ENCODE results near the gene GAA. TPM values are rescaled to one million over a fixed set of nuclear protein-coding genes. Genes with fewer than 3 reads are reported as not detected.

The GAA gene
- total and polyA plus RNA-seq, 10 of the 15 experiments (the other 5 are each of a cell fraction or from before 2014, with no cell fraction given) = 0.18 to 10.5 (median 4.1) TPM

DNA sequence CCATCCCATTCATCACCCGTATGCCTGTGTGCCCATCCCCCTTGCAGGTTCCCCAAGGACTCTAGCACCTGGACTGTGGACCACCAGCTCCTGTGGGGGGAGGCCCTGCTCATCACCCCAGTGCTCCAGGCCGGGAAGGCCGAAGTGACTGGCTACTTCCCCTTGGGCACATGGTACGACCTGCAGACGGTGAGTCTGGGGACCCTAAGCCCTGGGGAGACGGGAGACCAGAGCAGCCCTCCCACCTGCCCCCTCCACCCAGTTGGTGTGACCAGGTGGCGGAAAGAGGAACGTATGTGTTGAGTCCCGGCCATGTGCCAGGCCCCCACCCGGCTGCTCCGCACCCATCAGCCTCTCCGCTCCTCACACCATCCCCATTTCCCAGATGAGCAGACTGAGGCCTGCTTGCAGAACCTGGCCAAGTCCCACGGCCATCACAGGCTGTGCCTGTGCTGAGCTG, 15.6 kb downstream of the GAA start (continued):
- TF ChIP-seq MXI1 (IDR thresholded peaks at IDR 0.05; ENCODE audit: low read depth, low read length) (no peak), TAF1 (IDR thresholded peaks at IDR 0.05; ENCODE audit: borderline replicate concordance, low read depth, low read length) (no peak), MEF2B (IDR thresholded peaks at IDR 0.05; ENCODE audit: partially characterized antibody, poor library complexity, severe bottlenecking) (no peak), SMARCA5 (IDR thresholded peaks at IDR 0.05) (no peak), SUZ12 (IDR thresholded peaks at IDR 0.05; ENCODE audit: unreplicated experiment) (no peak), BRCA1 (IDR thresholded peaks at IDR 0.05; ENCODE audit: low read depth, low read length) (no peak)

- ATAC-seq = no peak
- Histone ChIP-seq H3K4me3 (no peak overlapping the region), H3K36me3 (ENCODE audit: control insufficient read depth in 2 of 2, insufficient read depth in 2 of 2, low read length in 1 of 2) (no peaks in the 10 kb centered on the region), H3K9ac (ENCODE audit: control insufficient read depth, insufficient read depth, low read length) (no peak overlapping the region), H3K27me3 (replicated peaks in 1 of 2; ENCODE audit: control insufficient read depth in 2 of 2, insufficient read depth in 2 of 2, low read length in 1 of 2) (no peaks in the 10 kb centered on the region; a peak in 1 of 4 replicates), H3K27ac (ENCODE audit: control insufficient read depth, insufficient read depth) (no peak overlapping the region), H3K4me2 (ENCODE audit: control insufficient read depth, insufficient read depth) (no peak overlapping the region), H2AFZ (ENCODE audit: control insufficient read depth, low read depth, low read length) (no peak overlapping the region), H3K9me3 (replicated peaks; ENCODE audit: control insufficient read depth, insufficient read depth, low read length) (no peaks in the 10 kb centered on the region; the same call in 2 of the 3 replicates), H3K79me2 (ENCODE audit: control insufficient read depth, insufficient read depth, low read length) (no peaks in the 10 kb centered on the region), H4K20me1 (ENCODE audit: control insufficient read depth, insufficient read depth) (no peaks in the 10 kb centered on the region), H3K4me1 (ENCODE audit: control insufficient read depth, insufficient read depth, low read length) (no peaks in the 10 kb centered on the region)
- in situ Hi-C loops (cut with MboI) = no loop called here
- intact Hi-C loops (cut with micrococcal nuclease; ENCODE audit: unreplicated experiment) = no loop called here
- CTCF ChIA-PET = no interaction called here
- no peak for FAIRE-seq
- POLR2A ChIA-PET = no interaction called here
- no peak for TF ChIP-seq YY1 (IDR thresholded peaks at IDR 0.05; ENCODE audit: low read depth, low read length)
- no peak for TF ChIP-seq CHD1 (IDR thresholded peaks at IDR 0.05; ENCODE audit: low read depth, low read length)
- no peak for TF ChIP-seq TCF3 (IDR thresholded peaks at IDR 0.05; ENCODE audit: borderline replicate concordance, insufficient read depth, low read depth, low read length)
- TF ChIP-seq CEBPB (IDR thresholded peaks at IDR 0.05; ENCODE audit: borderline replicate concordance in 1 of 2, low read depth in 2 of 2, low read length in 2 of 2) = no peak
- TF ChIP-seq YBX1 (IDR thresholded peaks at IDR 0.05) = no peak
- TF ChIP-seq MTA3 (IDR thresholded peaks at IDR 0.05; ENCODE audit: borderline replicate concordance, low read length) = no peak
- WGBS (ENCODE audit: insufficient coverage, insufficient replicate concordance, low lambda C conversion rate, missing lambda C conversion rate) = 42% methylated on average over 29 of the region's 31 CpGs
- RAD21 ChIA-PET (ENCODE audit: unreplicated experiment) = no interaction called here
- SMC1A ChIA-PET (ENCODE audit: uncharacterized antibody, unreplicated experiment) = no interaction called here
- no peak for DNase-seq (ENCODE audit: low read depth, low spot score)
- BruUV-seq (replicated peaks) = no TSS peak
Measured at GRCh38 chr17:80117491-80118401, 16.4 kb downstream of the GAA start.

Measured in GM12878 (cell line).